Heart left ventricle (tissue), 13 donors: ENCODE measurements around the gene PHOX2B.

ENCODE experiments used
- POLR2A ChIP-seq, 2 donors: fragments of 450-650 bp; IDR thresholded peaks; one replicate each; pipeline ENCODE4 v1.6.1; 2017; ENCODE audit warnings: antibody characterized with exemption in 2 of 2, mild to moderate bottlenecking in 2 of 2, moderate library complexity in 2 of 2
- TF ChIP-seq, protein P1 (sequence below), 12 donors: fragments of 200-600 bp; sonication (generic) in 4 of 12; IDR thresholded peaks; one replicate each; pipeline versions ENCODE4 v1.5.0 to v1.8.0; 2018 to 2022; ENCODE audit warnings: antibody characterized with exemption in 12 of 12, mild to moderate bottlenecking in 5 of 12
- donor health status: ischemic (EF 13 %, LVEDD 7.1; RV severe dilation, severe dysfunction).
- donor health status: DM: no; HTN: yes; CAD: no.
- donor health status: DM: no; HTN: no; CAD: no.
- donor health status: ischemic (EF 25% LVEDD 6.9; RV normal size, moderate dysfunction).
- donor health status: ischemic (EF 25% LVEDD 5.7; RV mildly dilated, moderate dysfunction).
- donor health status: ischemic (EF 35%, LVEDD 5.7; RV mildly dilated, moderate dysfunction).
- donor health status: nonischemic (EF 11% LVEDD 7.7; RV severe dilation, severe dysfunction).
- donor health status: DM: yes; HTN: yes; CAD: no.
- donor health status: PGD.
- donor health status: ischemic (EF 29% LVEDD 5.4; RV normal size, mild dysfunction).
- donor health status: nonischemic (EF 23%, LVEDD 6.1; RV moderate dilation, normal function).

DNA sequence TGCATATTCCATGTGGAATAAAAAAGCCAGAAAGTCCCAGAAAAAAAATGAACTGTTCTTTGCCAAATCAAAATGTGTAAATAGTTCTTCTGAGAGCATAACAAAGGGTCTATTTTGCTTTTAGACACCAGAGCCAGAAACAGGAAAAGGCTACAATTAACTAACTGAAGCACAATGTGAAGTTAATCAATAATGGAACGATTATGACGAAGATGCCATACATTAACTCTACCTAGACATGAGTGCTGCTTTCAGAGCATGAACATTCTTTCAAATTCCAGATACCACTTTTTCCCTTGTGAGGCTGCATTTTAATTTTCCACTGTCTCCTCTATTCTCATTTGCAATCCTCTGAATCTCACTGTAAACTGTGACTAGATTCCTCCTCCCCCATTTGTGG lies 48.7 kb upstream of the PHOX2B start:
- TF ChIP-seq POLR2A (IDR thresholded peaks at IDR 0.05): no peak
- TF ChIP-seq, protein P1, sequence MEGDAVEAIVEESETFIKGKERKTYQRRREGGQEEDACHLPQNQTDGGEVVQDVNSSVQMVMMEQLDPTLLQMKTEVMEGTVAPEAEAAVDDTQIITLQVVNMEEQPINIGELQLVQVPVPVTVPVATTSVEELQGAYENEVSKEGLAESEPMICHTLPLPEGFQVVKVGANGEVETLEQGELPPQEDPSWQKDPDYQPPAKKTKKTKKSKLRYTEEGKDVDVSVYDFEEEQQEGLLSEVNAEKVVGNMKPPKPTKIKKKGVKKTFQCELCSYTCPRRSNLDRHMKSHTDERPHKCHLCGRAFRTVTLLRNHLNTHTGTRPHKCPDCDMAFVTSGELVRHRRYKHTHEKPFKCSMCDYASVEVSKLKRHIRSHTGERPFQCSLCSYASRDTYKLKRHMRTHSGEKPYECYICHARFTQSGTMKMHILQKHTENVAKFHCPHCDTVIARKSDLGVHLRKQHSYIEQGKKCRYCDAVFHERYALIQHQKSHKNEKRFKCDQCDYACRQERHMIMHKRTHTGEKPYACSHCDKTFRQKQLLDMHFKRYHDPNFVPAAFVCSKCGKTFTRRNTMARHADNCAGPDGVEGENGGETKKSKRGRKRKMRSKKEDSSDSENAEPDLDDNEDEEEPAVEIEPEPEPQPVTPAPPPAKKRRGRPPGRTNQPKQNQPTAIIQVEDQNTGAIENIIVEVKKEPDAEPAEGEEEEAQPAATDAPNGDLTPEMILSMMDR (IDR thresholded peaks at IDR 0.05): no peak
